Activated T-helper 2 cell treated with anti-CD3 and anti-CD28 coated beads, Interferon-gamma antibody, Interleukin-2, Interleukin-4, amounts not matched to agents 10 μg/mL and 5 μg/mL and 100 μg/mL, durations not matched to agents 14 hours and 24 hours and 36 hours (primary cell): ENCODE results near the gene GALE. TPM values are rescaled to one million over a fixed set of nuclear protein-coding genes. Genes with fewer than 3 reads are reported as not detected.
A peak's percentile ranks its signal among the peaks of the same experiment; 100 is the strongest.
"Not testable (repeated sequence)": the region's sequence is repeated elsewhere in the genome, so short reads cannot be mapped to it uniquely, and the experiment has no call there.

Source experiments
- DNase-seq: peaks from one replicate; pipeline ENCODE4 v3.0.0; 2021; ENCODE audit warnings: low spot score
- H3K27ac Mint-ChIP-seq: one replicate; pipeline ENCODE4 v1.8.0; 2021; ENCODE audit warnings: mixed read lengths
- H3K27me3 Mint-ChIP-seq: one replicate; pipeline ENCODE4 v1.8.0; 2021; ENCODE audit warnings: low read depth, mixed read lengths
- H3K36me3 Mint-ChIP-seq: one replicate; pipeline ENCODE4 v1.8.0; 2021; ENCODE audit warnings: low read depth, mixed read lengths
- H3K4me1 Mint-ChIP-seq: one replicate; pipeline ENCODE4 v1.8.0; 2021; ENCODE audit warnings: low read depth, mixed read lengths
- H3K4me3 Mint-ChIP-seq: one replicate; pipeline ENCODE4 v1.8.0; 2021; ENCODE audit warnings: low read depth, mild to moderate bottlenecking, moderate library complexity, mixed read lengths
- H3K9me3 Mint-ChIP-seq: one replicate; pipeline ENCODE4 v1.8.0; 2021; ENCODE audit warnings: mixed read lengths
- intact Hi-C: fragments of 100-400 bp; cut with micrococcal nuclease; formaldehyde crosslinking; loops from one replicate; pipeline ENCODE4 v1.15.1; 2023
- total RNA-seq: library from RNA; stranded (reverse); gene quantifications from 2 replicates; pipeline ENCODE4 v1.2.3, GENCODE V29; 2022

GALE gene
- total RNA-seq, 1 donor from 2014 or later = 62.1 TPM

- H3K4me1 Mint-ChIP-seq = peaks cover 12% of the 10 kb centered on the region
- H3K9me3 Mint-ChIP-seq = no peaks in the 10 kb centered on the region
- no peak overlapping the region for H3K27ac Mint-ChIP-seq
- intact Hi-C loops = no loop called here
- no peak for DNase-seq
- no peaks in the 10 kb centered on the region for H3K27me3 Mint-ChIP-seq
- H3K36me3 Mint-ChIP-seq = peaks cover 48% of the 10 kb centered on the region
- no peak overlapping the region for H3K4me3 Mint-ChIP-seq
Observed at GRCh38 chr1:23795676-23796465, 4.7 kb downstream of the GALE start.

- not testable (repeated sequence) for H3K27ac Mint-ChIP-seq, H3K9me3 Mint-ChIP-seq, H3K27me3 Mint-ChIP-seq, H3K4me3 Mint-ChIP-seq, DNase-seq
- Mint-ChIP-seq H3K36me3 (peaks cover 47% of the 10 kb centered on the region), H3K4me1 (peaks cover 20% of the 10 kb centered on the region)
- intact Hi-C loops = loop anchor here (5.0 kb wide), 1 partner anchor 47 kb away; no protein-coding TSS in a partner anchor
Observed at GRCh38 chr1:23794732-23795182, 5.8 kb downstream of the GALE start.

GRCh38 chr1:23793861-23794731, 6.5 kb downstream of the GALE start:
- Mint-ChIP-seq H3K4me3 (no peak overlapping the region), H3K36me3 (peaks cover 45% of the 10 kb centered on the region), H3K27me3 (no peaks in the 10 kb centered on the region), H3K4me1 (peaks cover 17% of the 10 kb centered on the region), H3K27ac (no peak overlapping the region), H3K9me3 (no peaks in the 10 kb centered on the region)
- intact Hi-C loops = loop anchor here (5.0 kb wide), 1 partner anchor 47 kb away; no protein-coding TSS in a partner anchor
- DNase-seq = no peak

GRCh38 chr1:23793018-23793781, 7.4 kb downstream of the GALE start:
- H3K36me3 Mint-ChIP-seq = peaks cover 47% of the 10 kb centered on the region
- H3K27ac Mint-ChIP-seq = no peak overlapping the region
- no peaks in the 10 kb centered on the region for H3K27me3 Mint-ChIP-seq
- intact Hi-C loops = loop anchor here (5.0 kb wide), 1 partner anchor 46 kb away; no protein-coding TSS in a partner anchor
- H3K9me3 Mint-ChIP-seq = no peaks in the 10 kb centered on the region
- H3K4me1 Mint-ChIP-seq = peaks cover 17% of the 10 kb centered on the region
- peak overlapping the region; percentile 98 for H3K4me3 Mint-ChIP-seq
- no peak for DNase-seq

- peaks cover 17% of the 10 kb centered on the region for H3K4me1 Mint-ChIP-seq
- no peaks in the 10 kb centered on the region for H3K9me3 Mint-ChIP-seq
Observed at GRCh38 chr1:23792151-23792945, 8.2 kb downstream of the GALE start.

GRCh38 chr1:23791516-23792047, 9.0 kb downstream of the GALE start:
- Mint-ChIP-seq H3K9me3 (no peaks in the 10 kb centered on the region), H3K36me3 (peaks cover 54% of the 10 kb centered on the region), H3K27me3 (no peaks in the 10 kb centered on the region), H3K27ac (peak overlapping the region; percentile 92), H3K4me1 (peaks cover 17% of the 10 kb centered on the region), H3K4me3 (peak overlapping the region; percentile 98)
- intact Hi-C loops = loop anchor here (1.0 to 5.0 kb wide), 2 partner anchors 9 to 44 kb away; partner anchors contain the start of gene GALE
- no peak for DNase-seq

More at GRCh38 chr1:23792151-23792945, 8.2 kb downstream of the GALE start:
- H3K27ac Mint-ChIP-seq = no peak overlapping the region
- intact Hi-C loops = loop anchor here (5.0 kb wide), 1 partner anchor 45 kb away; no protein-coding TSS in a partner anchor
- peak overlapping the region; percentile 98 for H3K4me3 Mint-ChIP-seq
- no peak for DNase-seq
- H3K27me3 Mint-ChIP-seq = no peaks in the 10 kb centered on the region
- H3K36me3 Mint-ChIP-seq = peaks cover 51% of the 10 kb centered on the region

- peaks cover 59% of the 10 kb centered on the region for H3K36me3 Mint-ChIP-seq
- peaks cover 17% of the 10 kb centered on the region for H3K4me1 Mint-ChIP-seq
- peak within 1 kb of the TSS; percentile 92 for H3K27ac Mint-ChIP-seq
- intact Hi-C loops = loop anchor here (1.0 to 5.0 kb wide), 2 partner anchors 9 to 44 kb away; partner anchors contain the start of gene GALE
- DNase-seq = peak; percentile 84
- H3K4me3 Mint-ChIP-seq = peak within 1 kb of the TSS; percentile 98
- H3K27me3 Mint-ChIP-seq = no peaks in the 10 kb centered on the region
- no peaks in the 10 kb centered on the region for H3K9me3 Mint-ChIP-seq
Observed at GRCh38 chr1:23790696-23791515, 9.6 kb downstream of the GALE start, which contains the start of gene LYPLA2. TSS of gene LYPLA2 (plus strand) at chr1:23791145. CDS start at chr1:23792683, 1,538 bp downstream.

GRCh38 chr1:23788695-23789094, 11.9 kb downstream of the GALE start:
- H3K27me3 Mint-ChIP-seq = no peaks in the 10 kb centered on the region
- peaks cover 17% of the 10 kb centered on the region for H3K4me1 Mint-ChIP-seq
- peak overlapping the region; percentile 30 for H3K4me3 Mint-ChIP-seq
- H3K27ac Mint-ChIP-seq = no peak overlapping the region
- H3K36me3 Mint-ChIP-seq = peaks cover 64% of the 10 kb centered on the region
- no peaks in the 10 kb centered on the region for H3K9me3 Mint-ChIP-seq
- intact Hi-C loops = no loop called here
- DNase-seq = no peak

GRCh38 chr1:23787701-23788100, 12.9 kb downstream of the GALE start:
- intact Hi-C loops = no loop called here
- Mint-ChIP-seq H3K4me3 (no peak overlapping the region), H3K27me3 (no peaks in the 10 kb centered on the region), H3K9me3 (no peaks in the 10 kb centered on the region), H3K36me3 (peaks cover 61% of the 10 kb centered on the region), H3K27ac (no peak overlapping the region), H3K4me1 (peaks cover 17% of the 10 kb centered on the region)
- DNase-seq = no peak

GRCh38 chr1:23784846-23785245, 15.7 kb downstream of the GALE start:
- Mint-ChIP-seq H3K4me3 (no peak overlapping the region), H3K27me3 (no peaks in the 10 kb centered on the region), H3K27ac (no peak overlapping the region), H3K9me3 (no peaks in the 10 kb centered on the region), H3K4me1 (peaks cover 5% of the 10 kb centered on the region), H3K36me3 (peaks cover 65% of the 10 kb centered on the region)
- intact Hi-C loops = no loop called here
- no peak for DNase-seq

GRCh38 chr1:23783141-23783540, 17.4 kb downstream of the GALE start:
- not testable (repeated sequence) for H3K9me3 Mint-ChIP-seq, H3K4me3 Mint-ChIP-seq
- peaks cover 64% of the 10 kb centered on the region for H3K36me3 Mint-ChIP-seq

More at GRCh38 chr1:23783141-23783540, 17.4 kb downstream of the GALE start:
- DNase-seq, H3K27ac Mint-ChIP-seq, H3K27me3 Mint-ChIP-seq, intact Hi-C loops: not testable (repeated sequence)
- peaks cover 13% of the 10 kb centered on the region for H3K4me1 Mint-ChIP-seq
